GM12878 (cell line): ENCODE results near the gene KCNAB2. TPM values are rescaled to one million over a fixed set of nuclear protein-coding genes. Genes with fewer than 3 reads are reported as not detected.

ENCODE experiments used
- ASH2L ChIP-seq: fragments of 300-600, 200-600 bp; sonication (generic); IDR thresholded peaks from 2 replicates; pipeline ENCODE4 v1.6.1; 2017; ENCODE audit warnings: low read depth, mild to moderate bottlenecking, borderline replicate concordance
- BACH1 ChIP-seq: fragments of 450-650 bp; IDR thresholded peaks from 2 replicates; pipeline ENCODE4 v1.6.1; 2017; ENCODE audit warnings: mild to moderate bottlenecking, borderline replicate concordance
- CBX5 ChIP-seq: sonication (generic); IDR thresholded peaks from 2 replicates; pipeline ENCODE4 v1.6.1; 2016; ENCODE audit warnings: low read depth, moderate library complexity, mild to moderate bottlenecking, inconsistent platforms
- ESRRA ChIP-seq: IDR thresholded peaks from 2 replicates; pipeline ENCODE4 v1.6.1; 2012; ENCODE audit warnings: mild to moderate bottlenecking, low read length, improper control_type of control experiment
- MXI1 ChIP-seq: fragments of 150-350 bp; IDR thresholded peaks from 2 replicates; pipeline ENCODE4 v1.6.1; 2011; ENCODE audit warnings: low read depth, mild to moderate bottlenecking, inconsistent platforms, low read length, improper control_type of control experiment
- SP1 ChIP-seq: IDR thresholded peaks from one replicate; pipeline ENCODE4 v1.6.1; 2011; ENCODE audit warnings: low read depth, low read length
- STAT3 ChIP-seq: IDR thresholded peaks from 2 replicates; pipeline ENCODE4 v1.6.1; 2011; ENCODE audit warnings: low read depth, low read length, improper control_type of control experiment
- TAF1 ChIP-seq: IDR thresholded peaks from 2 replicates; pipeline ENCODE4 v1.6.1; 2011; ENCODE audit warnings: mild to moderate bottlenecking, low read depth, low read length, borderline replicate concordance
- TCF3 ChIP-seq: IDR thresholded peaks from 2 replicates; pipeline ENCODE4 v1.6.1; 2012; ENCODE audit warnings: low read depth, mild to moderate bottlenecking, low read length, borderline replicate concordance; ENCODE audit not compliant: insufficient read depth
- polyA plus RNA-seq, 11 experiments: library from polyadenylated mRNA; depleted of rRNA in 4 of 11; unstranded in 6 of 11; stranded (reverse) in 5 of 11; fragments of >200 nt; fragmentation: Nextera tagmentation in 4 of 11; fragmentation: Illumina TruSeq in 1 of 11; extraction: Ambion mirVana in 4 of 11; extraction: Trizol in 1 of 11; gene quantifications; 1 replicate in 1 of 11; 2 replicates in 10 of 11; pipeline versions ENCODE4 v1.2.1 to v1.2.3, GENCODE V29; 2011 to 2016; ENCODE audit warnings: inconsistent platforms in 2 of 11, missing spikeins in 2 of 11, low read depth in 1 of 11
- total RNA-seq, 4 experiments: library from RNA; depleted of rRNA in 3 of 4; stranded (reverse); fragments of >200 nt in 3 of 4; fragmentation: Illumina TruSeq in 1 of 4; extraction: Trizol in 1 of 4; gene quantifications; 2 replicates each; pipeline versions ENCODE4 v1.2.1 to v1.2.3, GENCODE V29; 2013 to 2021
- TF ChIP-seq, protein P1 (sequence below): fragments of 450-650 bp; IDR thresholded peaks from 2 replicates; pipeline ENCODE4 v1.6.1; 2017; ENCODE audit warnings: antibody characterized with exemption, mild to moderate bottlenecking, moderate library complexity
- TF ChIP-seq, protein P2 (sequence below): IDR thresholded peaks from 2 replicates; pipeline ENCODE4 v1.6.1; 2012; ENCODE audit warnings: improper control_type of control experiment, low read depth, low read length; ENCODE audit not compliant: insufficient replicate concordance
- TF ChIP-seq, protein P3 (sequence below): fragments of 450-650 bp; IDR thresholded peaks from 2 replicates; pipeline ENCODE4 v1.6.1; 2016; ENCODE audit warnings: mild to moderate bottlenecking, moderate library complexity, borderline replicate concordance
- TF ChIP-seq, protein P4 (sequence below): fragments of 450-650 bp; IDR thresholded peaks from 2 replicates; pipeline ENCODE4 v1.6.1; 2018; ENCODE audit warnings: mild to moderate bottlenecking, low read depth, moderate library complexity; ENCODE audit not compliant: partially characterized antibody

KCNAB2 gene
- total and polyA plus RNA-seq, 10 of the 15 experiments (the other 5 are each of a cell fraction or from before 2014, with no cell fraction given) = 2.9 to 123 (median 62.4) TPM

DNA sequence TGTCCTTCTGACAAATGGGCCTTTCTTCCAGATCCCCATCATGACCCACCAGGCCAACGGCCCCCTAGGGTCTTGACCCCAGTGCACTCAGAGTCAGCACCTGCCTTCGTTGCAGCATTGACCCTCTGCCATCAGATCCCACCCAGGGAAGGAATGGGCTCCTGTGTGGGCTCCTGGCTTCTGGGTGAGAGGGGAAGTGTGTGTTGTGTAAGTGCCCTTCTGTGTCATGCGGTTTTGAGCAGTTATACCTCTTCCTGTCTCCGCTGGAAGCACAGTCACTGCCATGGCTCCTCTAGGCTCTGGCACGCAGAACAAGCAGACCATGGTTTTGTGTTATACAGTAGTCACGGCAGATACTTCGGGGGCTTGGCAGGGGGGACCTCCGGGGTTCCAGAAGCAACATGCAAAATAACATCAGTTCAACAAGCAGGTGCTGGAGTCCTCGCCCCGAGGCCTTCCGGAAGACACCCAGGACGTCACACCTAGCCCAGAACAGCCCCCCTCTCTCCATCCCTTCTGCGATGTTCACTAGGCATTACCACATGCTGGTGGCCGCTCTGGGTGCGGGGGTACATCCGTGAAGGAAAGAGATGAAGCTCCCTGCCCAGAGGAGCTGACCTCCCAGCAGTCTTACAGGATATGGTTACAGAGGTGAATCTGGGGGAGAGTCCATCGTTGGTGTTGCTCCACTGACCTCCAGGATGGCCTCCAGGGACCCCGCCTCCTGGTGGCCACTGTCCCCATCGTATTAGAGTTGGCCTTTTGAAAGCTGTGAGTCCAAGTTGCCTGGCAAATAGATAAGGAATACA lies 17.4 kb upstream of the KCNAB2 start (continued):
- TF ChIP-seq, protein P1, sequence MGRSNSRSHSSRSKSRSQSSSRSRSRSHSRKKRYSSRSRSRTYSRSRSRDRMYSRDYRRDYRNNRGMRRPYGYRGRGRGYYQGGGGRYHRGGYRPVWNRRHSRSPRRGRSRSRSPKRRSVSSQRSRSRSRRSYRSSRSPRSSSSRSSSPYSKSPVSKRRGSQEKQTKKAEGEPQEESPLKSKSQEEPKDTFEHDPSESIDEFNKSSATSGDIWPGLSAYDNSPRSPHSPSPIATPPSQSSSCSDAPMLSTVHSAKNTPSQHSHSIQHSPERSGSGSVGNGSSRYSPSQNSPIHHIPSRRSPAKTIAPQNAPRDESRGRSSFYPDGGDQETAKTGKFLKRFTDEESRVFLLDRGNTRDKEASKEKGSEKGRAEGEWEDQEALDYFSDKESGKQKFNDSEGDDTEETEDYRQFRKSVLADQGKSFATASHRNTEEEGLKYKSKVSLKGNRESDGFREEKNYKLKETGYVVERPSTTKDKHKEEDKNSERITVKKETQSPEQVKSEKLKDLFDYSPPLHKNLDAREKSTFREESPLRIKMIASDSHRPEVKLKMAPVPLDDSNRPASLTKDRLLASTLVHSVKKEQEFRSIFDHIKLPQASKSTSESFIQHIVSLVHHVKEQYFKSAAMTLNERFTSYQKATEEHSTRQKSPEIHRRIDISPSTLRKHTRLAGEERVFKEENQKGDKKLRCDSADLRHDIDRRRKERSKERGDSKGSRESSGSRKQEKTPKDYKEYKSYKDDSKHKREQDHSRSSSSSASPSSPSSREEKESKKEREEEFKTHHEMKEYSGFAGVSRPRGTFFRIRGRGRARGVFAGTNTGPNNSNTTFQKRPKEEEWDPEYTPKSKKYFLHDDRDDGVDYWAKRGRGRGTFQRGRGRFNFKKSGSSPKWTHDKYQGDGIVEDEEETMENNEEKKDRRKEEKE = no peak
- TF ChIP-seq TAF1 (peak; percentile 42; the same call in 1 of the 2 replicates), ASH2L (no peak), CBX5 (no peak), SP1 (no peak), TCF3 (no peak), BACH1 (no peak), ESRRA (no peak), MXI1 (no peak; the same call in 1 of the 2 replicates), STAT3 (no peak)
- TF ChIP-seq, protein P2, sequence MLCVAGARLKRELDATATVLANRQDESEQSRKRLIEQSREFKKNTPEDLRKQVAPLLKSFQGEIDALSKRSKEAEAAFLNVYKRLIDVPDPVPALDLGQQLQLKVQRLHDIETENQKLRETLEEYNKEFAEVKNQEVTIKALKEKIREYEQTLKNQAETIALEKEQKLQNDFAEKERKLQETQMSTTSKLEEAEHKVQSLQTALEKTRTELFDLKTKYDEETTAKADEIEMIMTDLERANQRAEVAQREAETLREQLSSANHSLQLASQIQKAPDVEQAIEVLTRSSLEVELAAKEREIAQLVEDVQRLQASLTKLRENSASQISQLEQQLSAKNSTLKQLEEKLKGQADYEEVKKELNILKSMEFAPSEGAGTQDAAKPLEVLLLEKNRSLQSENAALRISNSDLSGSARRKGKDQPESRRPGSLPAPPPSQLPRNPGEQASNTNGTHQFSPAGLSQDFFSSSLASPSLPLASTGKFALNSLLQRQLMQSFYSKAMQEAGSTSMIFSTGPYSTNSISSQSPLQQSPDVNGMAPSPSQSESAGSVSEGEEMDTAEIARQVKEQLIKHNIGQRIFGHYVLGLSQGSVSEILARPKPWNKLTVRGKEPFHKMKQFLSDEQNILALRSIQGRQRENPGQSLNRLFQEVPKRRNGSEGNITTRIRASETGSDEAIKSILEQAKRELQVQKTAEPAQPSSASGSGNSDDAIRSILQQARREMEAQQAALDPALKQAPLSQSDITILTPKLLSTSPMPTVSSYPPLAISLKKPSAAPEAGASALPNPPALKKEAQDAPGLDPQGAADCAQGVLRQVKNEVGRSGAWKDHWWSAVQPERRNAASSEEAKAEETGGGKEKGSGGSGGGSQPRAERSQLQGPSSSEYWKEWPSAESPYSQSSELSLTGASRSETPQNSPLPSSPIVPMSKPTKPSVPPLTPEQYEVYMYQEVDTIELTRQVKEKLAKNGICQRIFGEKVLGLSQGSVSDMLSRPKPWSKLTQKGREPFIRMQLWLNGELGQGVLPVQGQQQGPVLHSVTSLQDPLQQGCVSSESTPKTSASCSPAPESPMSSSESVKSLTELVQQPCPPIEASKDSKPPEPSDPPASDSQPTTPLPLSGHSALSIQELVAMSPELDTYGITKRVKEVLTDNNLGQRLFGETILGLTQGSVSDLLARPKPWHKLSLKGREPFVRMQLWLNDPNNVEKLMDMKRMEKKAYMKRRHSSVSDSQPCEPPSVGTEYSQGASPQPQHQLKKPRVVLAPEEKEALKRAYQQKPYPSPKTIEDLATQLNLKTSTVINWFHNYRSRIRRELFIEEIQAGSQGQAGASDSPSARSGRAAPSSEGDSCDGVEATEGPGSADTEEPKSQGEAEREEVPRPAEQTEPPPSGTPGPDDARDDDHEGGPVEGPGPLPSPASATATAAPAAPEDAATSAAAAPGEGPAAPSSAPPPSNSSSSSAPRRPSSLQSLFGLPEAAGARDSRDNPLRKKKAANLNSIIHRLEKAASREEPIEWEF = no peak
- TF ChIP-seq, protein P3, sequence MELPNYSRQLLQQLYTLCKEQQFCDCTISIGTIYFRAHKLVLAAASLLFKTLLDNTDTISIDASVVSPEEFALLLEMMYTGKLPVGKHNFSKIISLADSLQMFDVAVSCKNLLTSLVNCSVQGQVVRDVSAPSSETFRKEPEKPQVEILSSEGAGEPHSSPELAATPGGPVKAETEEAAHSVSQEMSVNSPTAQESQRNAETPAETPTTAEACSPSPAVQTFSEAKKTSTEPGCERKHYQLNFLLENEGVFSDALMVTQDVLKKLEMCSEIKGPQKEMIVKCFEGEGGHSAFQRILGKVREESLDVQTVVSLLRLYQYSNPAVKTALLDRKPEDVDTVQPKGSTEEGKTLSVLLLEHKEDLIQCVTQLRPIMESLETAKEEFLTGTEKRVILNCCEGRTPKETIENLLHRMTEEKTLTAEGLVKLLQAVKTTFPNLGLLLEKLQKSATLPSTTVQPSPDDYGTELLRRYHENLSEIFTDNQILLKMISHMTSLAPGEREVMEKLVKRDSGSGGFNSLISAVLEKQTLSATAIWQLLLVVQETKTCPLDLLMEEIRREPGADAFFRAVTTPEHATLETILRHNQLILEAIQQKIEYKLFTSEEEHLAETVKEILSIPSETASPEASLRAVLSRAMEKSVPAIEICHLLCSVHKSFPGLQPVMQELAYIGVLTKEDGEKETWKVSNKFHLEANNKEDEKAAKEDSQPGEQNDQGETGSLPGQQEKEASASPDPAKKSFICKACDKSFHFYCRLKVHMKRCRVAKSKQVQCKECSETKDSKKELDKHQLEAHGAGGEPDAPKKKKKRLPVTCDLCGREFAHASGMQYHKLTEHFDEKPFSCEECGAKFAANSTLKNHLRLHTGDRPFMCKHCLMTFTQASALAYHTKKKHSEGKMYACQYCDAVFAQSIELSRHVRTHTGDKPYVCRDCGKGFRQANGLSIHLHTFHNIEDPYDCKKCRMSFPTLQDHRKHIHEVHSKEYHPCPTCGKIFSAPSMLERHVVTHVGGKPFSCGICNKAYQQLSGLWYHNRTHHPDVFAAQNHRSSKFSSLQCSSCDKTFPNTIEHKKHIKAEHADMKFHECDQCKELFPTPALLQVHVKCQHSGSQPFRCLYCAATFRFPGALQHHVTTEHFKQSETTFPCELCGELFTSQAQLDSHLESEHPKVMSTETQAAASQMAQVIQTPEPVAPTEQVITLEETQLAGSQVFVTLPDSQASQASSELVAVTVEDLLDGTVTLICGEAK = peak; percentile 46; the same call in 1 of the 2 replicates
- TF ChIP-seq, protein P4, sequence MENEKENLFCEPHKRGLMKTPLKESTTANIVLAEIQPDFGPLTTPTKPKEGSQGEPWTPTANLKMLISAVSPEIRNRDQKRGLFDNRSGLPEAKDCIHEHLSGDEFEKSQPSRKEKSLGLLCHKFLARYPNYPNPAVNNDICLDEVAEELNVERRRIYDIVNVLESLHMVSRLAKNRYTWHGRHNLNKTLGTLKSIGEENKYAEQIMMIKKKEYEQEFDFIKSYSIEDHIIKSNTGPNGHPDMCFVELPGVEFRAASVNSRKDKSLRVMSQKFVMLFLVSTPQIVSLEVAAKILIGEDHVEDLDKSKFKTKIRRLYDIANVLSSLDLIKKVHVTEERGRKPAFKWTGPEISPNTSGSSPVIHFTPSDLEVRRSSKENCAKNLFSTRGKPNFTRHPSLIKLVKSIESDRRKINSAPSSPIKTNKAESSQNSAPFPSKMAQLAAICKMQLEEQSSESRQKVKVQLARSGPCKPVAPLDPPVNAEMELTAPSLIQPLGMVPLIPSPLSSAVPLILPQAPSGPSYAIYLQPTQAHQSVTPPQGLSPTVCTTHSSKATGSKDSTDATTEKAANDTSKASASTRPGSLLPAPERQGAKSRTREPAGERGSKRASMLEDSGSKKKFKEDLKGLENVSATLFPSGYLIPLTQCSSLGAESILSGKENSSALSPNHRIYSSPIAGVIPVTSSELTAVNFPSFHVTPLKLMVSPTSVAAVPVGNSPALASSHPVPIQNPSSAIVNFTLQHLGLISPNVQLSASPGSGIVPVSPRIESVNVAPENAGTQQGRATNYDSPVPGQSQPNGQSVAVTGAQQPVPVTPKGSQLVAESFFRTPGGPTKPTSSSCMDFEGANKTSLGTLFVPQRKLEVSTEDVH = no peak
